Measurements from ENCODE around the gene NELL1. TPM values are rescaled to one million over a fixed set of nuclear protein-coding genes. Genes with fewer than 3 reads are reported as not detected.
"Not testable (repeated sequence)": the region's sequence is repeated elsewhere in the genome, so short reads cannot be mapped to it uniquely, and the experiment has no call there.

NELL1 gene
- polyA plus RNA-seq, 2 of the 4 experiments (the other 2 are of a cell fraction) = not detected

GRCh38 chr11:21137803-21138202 lies 468.4 kb downstream of the NELL1 start:
- Histone ChIP-seq H3K27ac (no peak overlapping the region), H3K4me2 (no peak overlapping the region), H3K4me1 (no peaks in the 10 kb centered on the region), H3K9me3 (no peaks in the 10 kb centered on the region), H3K4me3 (no peak overlapping the region)
- WGBS (ENCODE audit: missing lambda C conversion rate) = 3% methylated on average over 6 of the region's 6 CpGs
- POLR2A ChIA-PET = no interaction called here
- CTCF ChIA-PET = no interaction called here
- no peak for FAIRE-seq
- no peak for DNase-seq (ENCODE audit: low read depth in 1 of 2, low spot score in 1 of 2)
- ATAC-seq = no peak
- TF ChIP-seq ESRRA (IDR thresholded peaks at IDR 0.05; ENCODE audit: borderline replicate concordance, low read length) = no peak
- no peak for TF ChIP-seq FOSB (CRISPR knock-in tag; IDR thresholded peaks at IDR 0.05)
- TF ChIP-seq USF2 (IDR thresholded peaks at IDR 0.05) = no peak
- TF ChIP-seq JUN (IDR thresholded peaks at IDR 0.05) = no peak
- no peak for TF ChIP-seq CEBPB (IDR thresholded peaks at IDR 0.05)
- no peak for TF ChIP-seq NFE2L2 (conservative IDR thresholded peaks at IDR 0.05; ENCODE audit: low read length)
- TF ChIP-seq TFCP2L1 (CRISPR knock-in tag; IDR thresholded peaks at IDR 0.05) = no peak
- no peak for TF ChIP-seq CHD2 (IDR thresholded peaks at IDR 0.05; ENCODE audit: low read length, partially characterized antibody)
- no peak for TF ChIP-seq BCL3 (IDR thresholded peaks at IDR 0.05)
- no peak for TF ChIP-seq NPAS2 (CRISPR knock-in tag; IDR thresholded peaks at IDR 0.05; ENCODE audit: borderline replicate concordance)
- no peak for TF ChIP-seq HES2 (IDR thresholded peaks at IDR 0.05)
- no peak for TF ChIP-seq POLR2AphosphoS2 (conservative IDR thresholded peaks at IDR 0.05; ENCODE audit: low read length)
- no peak for TF ChIP-seq EHF (CRISPR knock-in tag; IDR thresholded peaks at IDR 0.05)
- no peak for TF ChIP-seq RNF2 (IDR thresholded peaks at IDR 0.05; ENCODE audit: borderline replicate concordance, low read depth)
- no peak for TF ChIP-seq RFX5 (IDR thresholded peaks at IDR 0.05)
- TF ChIP-seq MAZ (IDR thresholded peaks at IDR 0.05; ENCODE audit: borderline replicate concordance, low read depth, low read length) = no peak

GRCh38 chr11:21141557-21141956 lies 472.2 kb downstream of the NELL1 start:
- H3K4me2 ChIP-seq; H3K9me3 ChIP-seq; H3K4me3 ChIP-seq; H3K27ac ChIP-seq; H3K4me1 ChIP-seq; CTCF ChIA-PET; POLR2A ChIA-PET; FAIRE-seq; DNase-seq (ENCODE audit: low read depth in 1 of 2, low spot score in 1 of 2); ATAC-seq: not testable (repeated sequence)
- WGBS (ENCODE audit: missing lambda C conversion rate) = 18% methylated on average over 4 of the region's 4 CpGs
- peak; percentile 69 for TF ChIP-seq ZC3H11A (IDR thresholded peaks at IDR 0.05)

GRCh38 chr11:21142007-21142406 lies 472.6 kb downstream of the NELL1 start:
- Histone ChIP-seq H3K4me3 (no peak overlapping the region), H3K9me3 (no peaks in the 10 kb centered on the region), H3K4me1 (no peaks in the 10 kb centered on the region), H3K4me2 (no peak overlapping the region), H3K27ac (no peak overlapping the region)
- ChIA-PET CTCF (no interaction called here), POLR2A (no interaction called here)
- FAIRE-seq (no peak), DNase-seq (ENCODE audit: low read depth in 1 of 2, low spot score in 1 of 2) (peak in 1 of 2 experiments; percentile 4), ATAC-seq (no peak)
- TF ChIP-seq NPAS2 (CRISPR knock-in tag; IDR thresholded peaks at IDR 0.05; ENCODE audit: borderline replicate concordance) (no peak), BHLHE40 (IDR thresholded peaks at IDR 0.05; ENCODE audit: low read depth, low read length) (no peak), HOXB5 (CRISPR knock-in tag; IDR thresholded peaks at IDR 0.05) (no peak), EHMT2 (IDR thresholded peaks at IDR 0.05; ENCODE audit: low read depth) (no peak), REST (IDR thresholded peaks at IDR 0.05) (no peak), RAD21 (conservative IDR thresholded peaks at IDR 0.05 in 1 of 2, IDR thresholded peaks at IDR 0.05 in 1 of 2) (peak in 1 of 2 experiments; percentile 35; a peak in 3 of 5 replicates)
- 2% methylated on average over 2 of the region's 2 CpGs for WGBS (ENCODE audit: missing lambda C conversion rate)

Measured in A549 (cell line).